ENCODE results near the gene ROBO1.

DNA sequence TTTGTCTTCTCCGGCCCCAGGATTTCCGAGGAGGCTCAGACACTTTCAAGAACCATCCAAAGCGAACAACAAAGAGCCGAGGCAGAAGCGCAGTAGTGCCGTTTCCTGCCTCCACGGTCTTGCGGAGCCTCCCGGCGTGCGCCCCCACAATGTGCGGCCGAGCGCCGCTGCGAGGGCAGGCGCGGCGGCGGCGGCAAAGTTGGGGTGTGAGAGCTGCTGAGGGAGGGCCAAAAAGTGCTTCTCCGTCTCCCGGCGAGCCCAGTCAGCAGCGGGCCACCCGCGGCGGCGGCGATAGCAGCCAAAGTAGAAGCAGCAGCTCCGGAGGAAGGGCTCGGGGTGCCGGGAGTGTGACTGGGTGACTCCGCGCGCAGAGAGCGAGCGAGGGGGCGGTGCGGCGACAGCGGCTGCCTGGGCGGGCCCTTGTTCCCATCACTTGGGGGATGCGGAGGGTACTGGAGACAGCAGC, 749.1 kb downstream of the ROBO1 start:
- TF ChIP-seq, protein P1, sequence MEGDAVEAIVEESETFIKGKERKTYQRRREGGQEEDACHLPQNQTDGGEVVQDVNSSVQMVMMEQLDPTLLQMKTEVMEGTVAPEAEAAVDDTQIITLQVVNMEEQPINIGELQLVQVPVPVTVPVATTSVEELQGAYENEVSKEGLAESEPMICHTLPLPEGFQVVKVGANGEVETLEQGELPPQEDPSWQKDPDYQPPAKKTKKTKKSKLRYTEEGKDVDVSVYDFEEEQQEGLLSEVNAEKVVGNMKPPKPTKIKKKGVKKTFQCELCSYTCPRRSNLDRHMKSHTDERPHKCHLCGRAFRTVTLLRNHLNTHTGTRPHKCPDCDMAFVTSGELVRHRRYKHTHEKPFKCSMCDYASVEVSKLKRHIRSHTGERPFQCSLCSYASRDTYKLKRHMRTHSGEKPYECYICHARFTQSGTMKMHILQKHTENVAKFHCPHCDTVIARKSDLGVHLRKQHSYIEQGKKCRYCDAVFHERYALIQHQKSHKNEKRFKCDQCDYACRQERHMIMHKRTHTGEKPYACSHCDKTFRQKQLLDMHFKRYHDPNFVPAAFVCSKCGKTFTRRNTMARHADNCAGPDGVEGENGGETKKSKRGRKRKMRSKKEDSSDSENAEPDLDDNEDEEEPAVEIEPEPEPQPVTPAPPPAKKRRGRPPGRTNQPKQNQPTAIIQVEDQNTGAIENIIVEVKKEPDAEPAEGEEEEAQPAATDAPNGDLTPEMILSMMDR (IDR thresholded peaks at IDR 0.05; ENCODE audit: insufficient read depth, low read depth, low read length): no peak
- no peak for TF ChIP-seq EZH2 (IDR thresholded peaks at IDR 0.05; ENCODE audit: insufficient read depth, low read length)
